HUDEP-2 (cell line): ENCODE data around the gene KAT5.
"Not testable (repeated sequence)": the region's sequence is repeated elsewhere in the genome, so short reads cannot be mapped to it uniquely, and the experiment has no call there.

Experiments
- DNase-seq, 76 experiments: peaks; one replicate each; lab custom pipeline; 2025; ENCODE audit not compliant: unreplicated experiment in 76 of 76; lab: John Stamatoyannopoulos, UW

KAT5 gene

GRCh38 chr11:65742353-65742752, 30.3 kb downstream of the KAT5 start:
- DNase-seq = no peak

GRCh38 chr11:65743681-65744025, 31.6 kb downstream of the KAT5 start:
- peak in 2 of 76 experiments; percentile 16 to 21 for DNase-seq

- DNase-seq = peak in 4 of 76 experiments; percentile 1 to 16 (median 4)
Observed at GRCh38 chr11:65744026-65744698, 32.1 kb downstream of the KAT5 start.

GRCh38 chr11:65744699-65745042, 32.6 kb downstream of the KAT5 start:
- DNase-seq = no peak

- DNase-seq = no peak
Observed at GRCh38 chr11:65745049-65745448, 33.0 kb downstream of the KAT5 start.

GRCh38 chr11:65762169-65762568, 50.1 kb downstream of the KAT5 start:
- not testable (repeated sequence) for DNase-seq

GRCh38 chr11:65762816-65763215, 50.8 kb downstream of the KAT5 start:
- not testable (repeated sequence) for DNase-seq

GRCh38 chr11:65764434-65764833, 52.4 kb downstream of the KAT5 start:
- DNase-seq = no peak

- DNase-seq = no peak
Observed at GRCh38 chr11:65766535-65766934, 54.5 kb downstream of the KAT5 start.

- DNase-seq = no peak
Observed at GRCh38 chr11:65767406-65767805, 55.4 kb downstream of the KAT5 start.

GRCh38 chr11:65767806-65768205, 55.8 kb downstream of the KAT5 start:
- not testable (repeated sequence) for DNase-seq
